B cell (primary cell): ENCODE data around the gene THSD4. TPM values are rescaled to one million over a fixed set of nuclear protein-coding genes. Genes with fewer than 3 reads are reported as not detected.

Experiments used
- ATAC-seq: fragments of 200-7000 bp; cut with Tn5 transposase; one replicate; pipeline ENCODE4 v1.10.0; 2021; ENCODE audit warnings: low read depth, mild to moderate bottlenecking, moderate number of reproducible peaks, moderate library complexity
- CTCF ChIA-PET: fragments of 350-600 bp; sonication (Branson Sonifier 250); formaldehyde crosslinking; loops from one replicate; lab custom pipeline; 2021; ENCODE audit warnings: antibody characterized with exemption, inconsistent platforms; lab: Charles Lee
- POLR2A ChIA-PET: fragments of 350-600 bp; sonication (Branson Sonifier 250); formaldehyde crosslinking; loops from one replicate; lab custom pipeline; 2021; ENCODE audit warnings: antibody characterized with exemption; lab: Charles Lee
- DNase-seq: peaks from one replicate; pipeline ENCODE4 v3.0.0; 2013
- H2AFZ ChIP-seq: 2 replicates; pipeline ENCODE4 v1.6.1; 2012; ENCODE audit warnings: mild to moderate bottlenecking, low read depth, low read length; ENCODE audit not compliant: insufficient read depth, poor library complexity, severe bottlenecking
- H3K27ac ChIP-seq, 2 donors: 1 replicate in 1 of 2; 2 replicates in 1 of 2; pipeline ENCODE4 v1.5.1; 2012 to 2013; ENCODE audit warnings: low read length in 2 of 2, mild to moderate bottlenecking in 2 of 2, moderate library complexity in 1 of 2
- H3K27me3 ChIP-seq, 4 experiments: fragments of 200-600 bp in 1 of 4; sonication (generic) in 1 of 4; replicated peaks in 1 of 4; 1 replicate in 2 of 4; 2 replicates in 2 of 4; pipeline versions ENCODE4 v1.6.1 to v1.7.0; 2013 to 2016; ENCODE audit warnings: low read length in 3 of 4, mild to moderate bottlenecking in 2 of 4, mixed read lengths in 1 of 4, moderate library complexity in 1 of 4; ENCODE audit not compliant: insufficient read depth in 4 of 4, control insufficient read depth in 3 of 4; ENCODE audit errors: control extremely low read depth in 1 of 4
- H3K36me3 ChIP-seq, 2 experiments: replicated peaks in 1 of 2; 1 replicate in 1 of 2; 2 replicates in 1 of 2; pipeline versions ENCODE4 v1.6.1 to v1.7.1; 2013; ENCODE audit warnings: low read length in 1 of 2; ENCODE audit not compliant: insufficient read depth in 2 of 2, control insufficient read depth in 1 of 2; ENCODE audit errors: control extremely low read depth in 1 of 2, extremely low read depth in 1 of 2
- H3K4me1 ChIP-seq, 2 donors: fragments of 200-600 bp in 1 of 2; sonication (generic) in 1 of 2; 1 replicate in 1 of 2; 2 replicates in 1 of 2; pipeline versions ENCODE4 v1.5.1 to v1.6.1; 2013 to 2017; ENCODE audit warnings: low read length in 2 of 2; ENCODE audit not compliant: control insufficient read depth in 2 of 2, insufficient read depth in 2 of 2
- H3K4me2 ChIP-seq: replicated peaks from 2 replicates; pipeline ENCODE3; 2012; ENCODE audit warnings: mild to moderate bottlenecking, low read depth, low read length; ENCODE audit not compliant: poor library complexity, severe bottlenecking
- H3K4me3 ChIP-seq, 5 experiments: fragments of 200-600 bp in 1 of 5; sonication (generic) in 1 of 5; 1 replicate in 3 of 5; 2 replicates in 2 of 5; pipeline versions ENCODE4 v1.5.1 to v1.7.0; 2011 to 2016; ENCODE audit warnings: low read length in 4 of 5, mild to moderate bottlenecking in 4 of 5, low read depth in 2 of 5, control low read depth in 1 of 5, moderate library complexity in 1 of 5; ENCODE audit not compliant: insufficient read depth in 1 of 5; ENCODE audit errors: control extremely low read depth in 1 of 5, extremely low read depth in 1 of 5
- H3K79me2 ChIP-seq: fragments of 200-600 bp; sonication (generic); one replicate; pipeline ENCODE4 v1.6.0; 2016; ENCODE audit warnings: low read length; ENCODE audit not compliant: control insufficient read depth, insufficient read depth
- H3K9ac ChIP-seq: fragments of 200-600 bp; sonication (generic); 2 replicates; pipeline ENCODE4 v1.6.1; 2017; ENCODE audit warnings: mild to moderate bottlenecking, low read length, moderate library complexity
- H3K9me3 ChIP-seq, 3 donors: one replicate each; pipeline versions ENCODE4 v1.6.1 to v1.7.1; 2013; ENCODE audit warnings: low read length in 2 of 3; ENCODE audit not compliant: control insufficient read depth in 2 of 3, insufficient read depth in 1 of 3; ENCODE audit errors: control extremely low read depth in 1 of 3
- H4K20me1 ChIP-seq: 2 replicates; pipeline ENCODE4 v1.6.0; 2012; ENCODE audit warnings: mild to moderate bottlenecking, low read length; ENCODE audit not compliant: insufficient read depth, control insufficient read depth, poor library complexity, severe bottlenecking
- H3K27ac Mint-ChIP-seq: one replicate; pipeline ENCODE4 v1.8.0; 2021; ENCODE audit warnings: mixed read lengths
- H3K27me3 Mint-ChIP-seq: one replicate; pipeline ENCODE4 v1.8.0; 2021; ENCODE audit warnings: mixed read lengths
- H3K4me1 Mint-ChIP-seq: one replicate; pipeline ENCODE4 v1.8.0; 2021; ENCODE audit warnings: mixed read lengths
- H3K4me3 Mint-ChIP-seq: one replicate; pipeline ENCODE4 v1.8.0; 2021; ENCODE audit warnings: mixed read lengths
- H3K9me3 Mint-ChIP-seq: one replicate; pipeline ENCODE4 v1.8.0; 2022; ENCODE audit warnings: mixed read lengths; ENCODE audit not compliant: insufficient read depth
- EZH2 ChIP-seq: IDR thresholded peaks from 2 replicates; pipeline ENCODE4 v1.6.1; 2012; ENCODE audit warnings: borderline replicate concordance, low read depth, mild to moderate bottlenecking, moderate library complexity, low read length; ENCODE audit not compliant: insufficient read depth, poor library complexity, severe bottlenecking
- WGBS: methylation state at CpG from one replicate; pipeline ENCODE4 v1.1.5; 2013; ENCODE audit warnings: missing lambda C conversion rate; ENCODE audit not compliant: insufficient coverage; 5-methylcytosine and 5-hydroxymethylcytosine counted together
- intact Hi-C: fragments of 100-400 bp; cut with micrococcal nuclease; formaldehyde crosslinking; loops from one replicate; pipeline ENCODE4 v1.10.0; 2022
- polyA plus RNA-seq: library from polyadenylated mRNA; depleted of rRNA; stranded (reverse); fragments of >200 nt; gene quantifications from 2 replicates; pipeline ENCODE4 v1.2.3, GENCODE V29; 2012
- total RNA-seq, 2 donors: library from RNA; stranded (reverse); fragments of 120-200 nt in 1 of 2; gene quantifications; 1 replicate in 1 of 2; 2 replicates in 1 of 2; pipeline versions ENCODE4 v1.2.3 to v1.2.4, GENCODE V29; 2013 to 2022
- TF ChIP-seq, protein P1 (sequence below): fragments of 200-600 bp; IDR thresholded peaks from one replicate; pipeline ENCODE4 v1.8.0; 2022; ENCODE audit warnings: antibody characterized with exemption, mild to moderate bottlenecking

THSD4 gene
- total and polyA plus RNA-seq, 2 donors (not counting 1 experiment from before 2014, with no cell fraction given): not detected

DNA sequence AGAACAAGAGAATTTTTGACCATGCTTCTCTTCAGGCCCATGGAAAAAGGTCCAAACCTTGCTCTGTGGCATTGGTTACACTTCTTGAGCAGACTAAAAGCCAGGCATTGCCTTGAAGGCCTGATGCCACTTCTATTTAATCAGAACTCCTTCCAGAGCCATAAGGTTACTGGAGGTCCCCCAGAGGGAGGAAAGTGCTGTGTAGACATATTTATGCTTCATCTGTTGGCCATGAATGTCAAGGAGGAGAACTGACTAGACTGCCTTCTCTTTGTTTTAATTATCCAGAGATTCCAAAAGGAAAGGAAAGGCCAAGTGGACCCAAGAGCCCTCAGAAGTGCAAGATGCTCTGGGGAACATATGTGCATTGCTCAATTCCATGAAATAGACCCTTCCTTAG lies 402.5 kb downstream of the THSD4 start:
- ChIA-PET CTCF (no interaction called here), POLR2A (no interaction called here)
- H3K9ac ChIP-seq: no peak overlapping the region
- no peaks in the 10 kb centered on the region for H3K4me1 Mint-ChIP-seq
- H3K4me2 ChIP-seq: no peak overlapping the region
- H3K36me3 ChIP-seq: no peaks in the 10 kb centered on the region
- no peaks in the 10 kb centered on the region for H4K20me1 ChIP-seq
- no peak for TF ChIP-seq EZH2
- TF ChIP-seq, protein P1, sequence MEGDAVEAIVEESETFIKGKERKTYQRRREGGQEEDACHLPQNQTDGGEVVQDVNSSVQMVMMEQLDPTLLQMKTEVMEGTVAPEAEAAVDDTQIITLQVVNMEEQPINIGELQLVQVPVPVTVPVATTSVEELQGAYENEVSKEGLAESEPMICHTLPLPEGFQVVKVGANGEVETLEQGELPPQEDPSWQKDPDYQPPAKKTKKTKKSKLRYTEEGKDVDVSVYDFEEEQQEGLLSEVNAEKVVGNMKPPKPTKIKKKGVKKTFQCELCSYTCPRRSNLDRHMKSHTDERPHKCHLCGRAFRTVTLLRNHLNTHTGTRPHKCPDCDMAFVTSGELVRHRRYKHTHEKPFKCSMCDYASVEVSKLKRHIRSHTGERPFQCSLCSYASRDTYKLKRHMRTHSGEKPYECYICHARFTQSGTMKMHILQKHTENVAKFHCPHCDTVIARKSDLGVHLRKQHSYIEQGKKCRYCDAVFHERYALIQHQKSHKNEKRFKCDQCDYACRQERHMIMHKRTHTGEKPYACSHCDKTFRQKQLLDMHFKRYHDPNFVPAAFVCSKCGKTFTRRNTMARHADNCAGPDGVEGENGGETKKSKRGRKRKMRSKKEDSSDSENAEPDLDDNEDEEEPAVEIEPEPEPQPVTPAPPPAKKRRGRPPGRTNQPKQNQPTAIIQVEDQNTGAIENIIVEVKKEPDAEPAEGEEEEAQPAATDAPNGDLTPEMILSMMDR: no peak
- no peak overlapping the region for H3K27ac Mint-ChIP-seq
- H3K4me3 Mint-ChIP-seq: no peak overlapping the region
- no peaks in the 10 kb centered on the region for H3K4me1 ChIP-seq
- H3K9me3 ChIP-seq: peaks cover 0 to 2% (median 0%) of the 10 kb centered on the region in 3 donors
- no peaks in the 10 kb centered on the region for H3K27me3 ChIP-seq
- H2AFZ ChIP-seq: no peak overlapping the region
- DNase-seq: no peak
- intact Hi-C loops: no loop called here
- H3K27me3 Mint-ChIP-seq: peaks cover 14% of the 10 kb centered on the region
- H3K79me2 ChIP-seq: no peaks in the 10 kb centered on the region
- H3K4me3 ChIP-seq: no peak overlapping the region
- H3K27ac ChIP-seq: no peak overlapping the region
- H3K9me3 Mint-ChIP-seq: no peaks in the 10 kb centered on the region
- ATAC-seq: no peak

DNA sequence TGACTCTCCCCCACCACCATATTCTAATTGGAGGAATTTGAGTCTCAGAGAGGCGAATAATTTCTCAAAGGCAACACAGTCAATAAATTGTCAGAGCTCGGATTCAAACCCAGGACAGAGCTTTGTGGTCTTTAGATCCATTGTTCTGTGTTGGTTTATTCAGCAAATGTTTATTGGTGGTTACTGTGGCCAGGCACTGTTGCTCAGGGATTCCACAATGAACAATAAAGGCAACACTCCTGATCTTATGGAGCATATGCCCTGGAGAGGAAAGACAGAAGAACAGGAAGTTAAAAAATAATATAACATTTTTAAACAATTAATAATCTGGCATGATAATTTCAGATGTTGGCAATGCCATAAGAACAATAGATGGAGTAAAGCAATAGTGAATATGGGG lies 403.4 kb downstream of the THSD4 start:
- no peak overlapping the region for H3K9ac ChIP-seq
- H3K4me3 Mint-ChIP-seq: no peak overlapping the region
- H3K79me2 ChIP-seq: no peaks in the 10 kb centered on the region
- H3K4me2 ChIP-seq: no peak overlapping the region
- no peak overlapping the region for H3K27ac Mint-ChIP-seq
- 84% methylated on average over 2 of the region's 2 CpGs for WGBS
- no peaks in the 10 kb centered on the region for H4K20me1 ChIP-seq
- H3K27me3 Mint-ChIP-seq: peaks cover 14% of the 10 kb centered on the region
- no peak for TF ChIP-seq EZH2
- TF ChIP-seq, protein P1: no peak
- no peaks in the 10 kb centered on the region for H3K27me3 ChIP-seq
- ATAC-seq: no peak
- no peaks in the 10 kb centered on the region for H3K9me3 Mint-ChIP-seq
- H3K4me3 ChIP-seq: no peak overlapping the region
- no peak overlapping the region for H3K27ac ChIP-seq
- DNase-seq: no peak
- H3K36me3 ChIP-seq: no peaks in the 10 kb centered on the region
- intact Hi-C loops: no loop called here
- H3K4me1 ChIP-seq: no peaks in the 10 kb centered on the region
- peaks cover 0 to 2% (median 0%) of the 10 kb centered on the region in 3 donors for H3K9me3 ChIP-seq
- no peak overlapping the region for H2AFZ ChIP-seq
- ChIA-PET POLR2A (no interaction called here), CTCF (no interaction called here)
- H3K4me1 Mint-ChIP-seq: no peaks in the 10 kb centered on the region
